H9 (cell line): ENCODE data around the gene HSPG2. TPM values are rescaled to one million over a fixed set of nuclear protein-coding genes. Genes with fewer than 3 reads are reported as not detected.

Source experiments
- DNase-seq: peaks from one replicate; pipeline ENCODE4 v3.0.0-alpha.2; 2017
- H2AFZ ChIP-seq: one replicate; pipeline ENCODE4 v1.6.1; 2013; ENCODE audit warnings: mild to moderate bottlenecking, low read length, control low read depth, moderate library complexity
- H2AK5ac ChIP-seq: 2 replicates; pipeline ENCODE4 v1.6.1; 2013; ENCODE audit warnings: low read length, control low read depth, mixed read lengths; ENCODE audit not compliant: insufficient read length
- H2BK120ac ChIP-seq: one replicate; pipeline ENCODE4 v1.6.1; 2013; ENCODE audit warnings: low read depth, mild to moderate bottlenecking, low read length, control low read depth, inconsistent platforms; ENCODE audit not compliant: poor library complexity, severe bottlenecking
- H2BK12ac ChIP-seq: 2 replicates; pipeline ENCODE4 v1.6.1; 2013; ENCODE audit warnings: low read length, control low read depth, mixed read lengths, low read depth; ENCODE audit not compliant: insufficient read length
- H2BK15ac ChIP-seq: 2 replicates; pipeline ENCODE4 v1.6.1; 2013; ENCODE audit warnings: low read depth, low read length, control low read depth
- H2BK20ac ChIP-seq: one replicate; pipeline ENCODE4 v1.6.1; 2013; ENCODE audit warnings: low read depth, mild to moderate bottlenecking, low read length, control low read depth, inconsistent platforms; ENCODE audit not compliant: poor library complexity, severe bottlenecking
- H2BK5ac ChIP-seq: 2 replicates; pipeline ENCODE4 v1.6.1; 2013; ENCODE audit warnings: low read length, control low read depth, mixed read lengths; ENCODE audit not compliant: insufficient read length
- H3K14ac ChIP-seq: 2 replicates; pipeline ENCODE4 v1.6.1; 2013; ENCODE audit warnings: low read length, control low read depth; ENCODE audit not compliant: insufficient read depth
- H3K18ac ChIP-seq: 2 replicates; pipeline ENCODE4 v1.6.1; 2013; ENCODE audit warnings: low read depth, mild to moderate bottlenecking, mixed read lengths, low read length, control low read depth; ENCODE audit not compliant: insufficient read length
- H3K23ac ChIP-seq: 2 replicates; pipeline ENCODE4 v1.6.1; 2013; ENCODE audit warnings: low read length, control low read depth, mixed read lengths, low read depth; ENCODE audit not compliant: insufficient read length
- H3K23me2 ChIP-seq: 2 replicates; pipeline ENCODE4 v1.6.1; 2013; ENCODE audit warnings: low read depth, mild to moderate bottlenecking, mixed read lengths, low read length, control low read depth; ENCODE audit not compliant: insufficient read length, poor library complexity, severe bottlenecking
- H3K27ac ChIP-seq: 2 replicates; pipeline ENCODE4 v1.5.1; 2013; ENCODE audit warnings: low read length, control low read depth, mixed read lengths, low read depth; ENCODE audit not compliant: insufficient read length
- H3K27me3 ChIP-seq: 2 replicates; pipeline ENCODE4 v1.6.1; 2013; ENCODE audit warnings: low read length, control low read depth, inconsistent platforms; ENCODE audit not compliant: insufficient read depth
- H3K4ac ChIP-seq: 2 replicates; pipeline ENCODE4 v1.6.1; 2013; ENCODE audit warnings: low read depth, mild to moderate bottlenecking, control low read depth, inconsistent platforms, low read length, moderate library complexity
- H3K4me1 ChIP-seq: 2 replicates; pipeline ENCODE4 v1.6.1; 2013; ENCODE audit warnings: low read length, control low read depth, inconsistent platforms; ENCODE audit not compliant: insufficient read depth
- H3K4me2 ChIP-seq: 2 replicates; pipeline ENCODE4 v1.6.1; 2013; ENCODE audit warnings: low read length, control low read depth, mixed read lengths; ENCODE audit not compliant: insufficient read length, insufficient read depth
- H3K56ac ChIP-seq: 2 replicates; pipeline ENCODE4 v1.6.1; 2013; ENCODE audit warnings: low read depth, mild to moderate bottlenecking, mixed read lengths, low read length, control low read depth; ENCODE audit not compliant: insufficient read length
- H3K79me1 ChIP-seq: 2 replicates; pipeline ENCODE4 v1.6.1; 2013; ENCODE audit warnings: low read depth, mild to moderate bottlenecking, moderate library complexity, low read length, control low read depth, inconsistent platforms; ENCODE audit not compliant: insufficient read depth, poor library complexity, severe bottlenecking
- H3K79me2 ChIP-seq: 2 replicates; pipeline ENCODE4 v1.6.1; 2013; ENCODE audit warnings: low read length, control low read depth, inconsistent platforms; ENCODE audit not compliant: insufficient read depth
- H3K9ac ChIP-seq: 2 replicates; pipeline ENCODE4 v1.6.1; 2013; ENCODE audit warnings: low read length, control low read depth, mixed read lengths; ENCODE audit not compliant: insufficient read length; ENCODE audit errors: extremely low read depth
- H3K9me3 ChIP-seq: one replicate; pipeline ENCODE4 v1.6.1; 2013; ENCODE audit warnings: low read depth, low read length, inconsistent platforms; ENCODE audit not compliant: control insufficient read depth
- H3T11ph ChIP-seq: one replicate; pipeline ENCODE4 v1.6.1; 2013; ENCODE audit warnings: mild to moderate bottlenecking, low read length, control low read depth, inconsistent platforms
- H4K20me1 ChIP-seq: one replicate; pipeline ENCODE4 v1.6.1; 2013; ENCODE audit not compliant: control insufficient read depth, insufficient read length, insufficient read depth
- H4K5ac ChIP-seq: 2 replicates; pipeline ENCODE4 v1.6.1; 2013; ENCODE audit warnings: low read depth, mild to moderate bottlenecking, mixed read lengths, low read length, control low read depth; ENCODE audit not compliant: insufficient read length
- H4K8ac ChIP-seq: replicated peaks from 2 replicates; pipeline ENCODE4 v1.6.1; 2013; ENCODE audit warnings: low read length, control low read depth, mixed read lengths, low read depth; ENCODE audit not compliant: insufficient read length
- H4K91ac ChIP-seq: 2 replicates; pipeline ENCODE4 v1.6.1; 2013; ENCODE audit warnings: low read depth, mild to moderate bottlenecking, moderate library complexity, mixed read lengths, low read length, control low read depth; ENCODE audit not compliant: insufficient read length
- H3K27ac Mint-ChIP-seq, 3 experiments: 2 replicates in 2 of 3; 3 replicates in 1 of 3; pipeline ENCODE4 v1.8.0; 2020 to 2021; ENCODE audit warnings: mixed read lengths in 3 of 3, mild to moderate bottlenecking in 1 of 3, moderate library complexity in 1 of 3
- H3K27me3 Mint-ChIP-seq: 2 replicates; pipeline ENCODE4 v1.8.0; 2021; ENCODE audit warnings: low read depth, mild to moderate bottlenecking, moderate library complexity, mixed read lengths
- H3K36me3 Mint-ChIP-seq, 3 experiments: 2 replicates in 2 of 3; 3 replicates in 1 of 3; pipeline ENCODE4 v1.8.0; 2020 to 2021; ENCODE audit warnings: low read depth in 3 of 3, mixed read lengths in 3 of 3; ENCODE audit not compliant: insufficient read depth in 1 of 3
- H3K4me1 Mint-ChIP-seq, 2 experiments: 2 replicates each; pipeline ENCODE4 v1.8.0; 2020; ENCODE audit warnings: mixed read lengths in 2 of 2
- H3K4me3 Mint-ChIP-seq, 2 experiments: 2 replicates in 1 of 2; 3 replicates in 1 of 2; pipeline ENCODE4 v1.8.0; 2020 to 2021; ENCODE audit warnings: mild to moderate bottlenecking in 2 of 2, mixed read lengths in 2 of 2, moderate library complexity in 1 of 2
- H3K9me3 Mint-ChIP-seq, 2 experiments: 2 replicates in 1 of 2; 3 replicates in 1 of 2; pipeline ENCODE4 v1.8.0; 2020; ENCODE audit warnings: mild to moderate bottlenecking in 2 of 2, mixed read lengths in 2 of 2, moderate library complexity in 1 of 2
- WGBS: extraction: QIAGEN DNeasy Blood & Tissue Kit; methylation state at CpG from one replicate; pipeline ENCODE4 v1.1.7; 2013; ENCODE audit warnings: missing lambda C conversion rate, low lambda C conversion rate, mixed read lengths; ENCODE audit not compliant: insufficient read length; ENCODE audit errors: extremely low coverage; 5-methylcytosine and 5-hydroxymethylcytosine counted together
- total RNA-seq: library from RNA; stranded (reverse); gene quantifications from 2 replicates; pipeline ENCODE4 v1.2.1, GENCODE V29; 2021
- TF ChIP-seq, protein P1 (sequence below): fragments of 200-600 bp; sonication (generic); conservative IDR thresholded peaks from 3 replicates; pipeline ENCODE4 v1.8.0; 2021; ENCODE audit warnings: antibody characterized with exemption, mild to moderate bottlenecking

The HSPG2 gene
- total RNA-seq, 1 experiment from 2014 or later: 90.0 TPM

DNA sequence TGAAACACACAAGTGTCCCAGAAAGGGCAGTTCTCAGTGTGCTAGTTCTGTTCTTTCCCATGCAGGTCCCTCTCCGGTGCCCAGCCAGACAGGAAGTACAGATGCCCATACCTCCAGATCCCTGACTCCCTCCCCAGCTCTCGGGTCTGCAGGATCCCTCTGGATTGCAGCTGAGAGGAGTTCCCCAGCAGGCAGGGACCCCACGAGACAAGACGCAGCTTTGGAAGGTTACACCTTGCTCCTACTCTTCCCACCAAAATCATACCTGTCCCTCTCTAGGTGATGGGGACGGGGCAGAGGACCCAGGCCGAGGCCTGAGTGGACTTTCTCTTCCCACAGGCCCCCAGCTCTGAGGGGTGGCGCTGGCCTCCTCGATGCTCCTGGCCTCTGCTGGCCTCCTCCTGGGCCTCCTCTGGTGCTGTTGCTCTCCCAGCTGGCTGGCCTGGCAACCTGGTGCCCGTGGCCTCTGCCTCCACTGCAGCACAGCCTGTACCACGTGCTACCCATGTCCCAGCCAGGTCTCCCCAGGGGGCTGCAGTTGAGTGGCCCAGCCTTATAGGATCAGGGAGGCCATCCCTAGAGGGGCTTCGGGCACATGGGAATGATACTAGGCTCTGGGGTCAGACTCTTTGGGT lies 115.6 kb downstream of the HSPG2 start:
- no peak overlapping the region for H3K9ac ChIP-seq
- no peaks in the 10 kb centered on the region for H3K23me2 ChIP-seq
- H3K27me3 ChIP-seq: no peaks in the 10 kb centered on the region
- H3K4me1 Mint-ChIP-seq: peaks cover 10 to 13% of the 10 kb centered on the region in 2 experiments
- no peaks in the 10 kb centered on the region for H3K4me1 ChIP-seq
- H3T11ph ChIP-seq: no peak overlapping the region
- H2BK120ac ChIP-seq: no peak overlapping the region
- H3K27ac ChIP-seq: no peak overlapping the region
- no peaks in the 10 kb centered on the region for H3K9me3 ChIP-seq
- H3K79me2 ChIP-seq: no peaks in the 10 kb centered on the region
- no peak overlapping the region for H4K91ac ChIP-seq
- no peak overlapping the region for H2BK15ac ChIP-seq
- H2AFZ ChIP-seq: no peak overlapping the region
- no peak overlapping the region for H3K14ac ChIP-seq
- no peaks in the 10 kb centered on the region for H4K20me1 ChIP-seq
- H2AK5ac ChIP-seq: no peak overlapping the region
- no peak overlapping the region for H3K27ac Mint-ChIP-seq
- H3K18ac ChIP-seq: peak overlapping the region; percentile 23
- no peak overlapping the region for H4K5ac ChIP-seq
- H3K36me3 Mint-ChIP-seq: peaks cover 8 to 18% (median 11%) of the 10 kb centered on the region in 3 experiments; a peak in 6 of 7 replicates
- H2BK5ac ChIP-seq: no peak overlapping the region
- WGBS: no CpG with 5 or more reads among the region's 11 CpGs
- H3K23ac ChIP-seq: no peak overlapping the region
- H3K56ac ChIP-seq: no peak overlapping the region
- no peak overlapping the region for H4K8ac ChIP-seq
- DNase-seq: no peak
- TF ChIP-seq, protein P1, sequence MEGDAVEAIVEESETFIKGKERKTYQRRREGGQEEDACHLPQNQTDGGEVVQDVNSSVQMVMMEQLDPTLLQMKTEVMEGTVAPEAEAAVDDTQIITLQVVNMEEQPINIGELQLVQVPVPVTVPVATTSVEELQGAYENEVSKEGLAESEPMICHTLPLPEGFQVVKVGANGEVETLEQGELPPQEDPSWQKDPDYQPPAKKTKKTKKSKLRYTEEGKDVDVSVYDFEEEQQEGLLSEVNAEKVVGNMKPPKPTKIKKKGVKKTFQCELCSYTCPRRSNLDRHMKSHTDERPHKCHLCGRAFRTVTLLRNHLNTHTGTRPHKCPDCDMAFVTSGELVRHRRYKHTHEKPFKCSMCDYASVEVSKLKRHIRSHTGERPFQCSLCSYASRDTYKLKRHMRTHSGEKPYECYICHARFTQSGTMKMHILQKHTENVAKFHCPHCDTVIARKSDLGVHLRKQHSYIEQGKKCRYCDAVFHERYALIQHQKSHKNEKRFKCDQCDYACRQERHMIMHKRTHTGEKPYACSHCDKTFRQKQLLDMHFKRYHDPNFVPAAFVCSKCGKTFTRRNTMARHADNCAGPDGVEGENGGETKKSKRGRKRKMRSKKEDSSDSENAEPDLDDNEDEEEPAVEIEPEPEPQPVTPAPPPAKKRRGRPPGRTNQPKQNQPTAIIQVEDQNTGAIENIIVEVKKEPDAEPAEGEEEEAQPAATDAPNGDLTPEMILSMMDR: no peak
- H3K4me2 ChIP-seq: no peak overlapping the region
- no peaks in the 10 kb centered on the region for H3K79me1 ChIP-seq
- H2BK20ac ChIP-seq: no peak overlapping the region
- H2BK12ac ChIP-seq: no peak overlapping the region
- no peaks in the 10 kb centered on the region for H3K9me3 Mint-ChIP-seq
- H3K27me3 Mint-ChIP-seq: no peaks in the 10 kb centered on the region; the same call in 1 of the 2 replicates
- no peak overlapping the region for H3K4me3 Mint-ChIP-seq
- H3K4ac ChIP-seq: no peak overlapping the region
